Right atrium auricular region (tissue), 2 donors: ENCODE results near the gene SLC1A7. TPM values are rescaled to one million over a fixed set of nuclear protein-coding genes. Genes with fewer than 3 reads are reported as not detected.

Experiments
- DNase-seq: peaks from one replicate; pipeline ENCODE4 v3.0.0-alpha.2; 2019; ENCODE audit warnings: low spot score
- H3K27ac ChIP-seq, 2 donors: fragments of 200-600 bp; sonication (generic); 1 replicate in 1 of 2; 2 replicates in 1 of 2; pipeline ENCODE4 v1.5.1; 2016 to 2019
- H3K27me3 ChIP-seq, 2 donors: fragments of 200-600 bp; sonication (generic); one replicate each; pipeline versions ENCODE4 v1.5.1 to v1.6.0; 2017 to 2019
- H3K36me3 ChIP-seq: fragments of 200-600 bp; sonication (generic); one replicate; pipeline ENCODE4 v1.5.1; 2016
- H3K4me1 ChIP-seq, 2 donors: fragments of 200-600 bp; sonication (generic); one replicate each; pipeline versions ENCODE4 v1.5.1 to v1.6.0; 2017 to 2019
- H3K4me3 ChIP-seq, 2 donors: fragments of 200-600 bp; sonication (generic); 1 replicate in 1 of 2; 2 replicates in 1 of 2; pipeline ENCODE4 v1.5.1; 2017 to 2019; ENCODE audit warnings: mild to moderate bottlenecking in 1 of 2, moderate library complexity in 1 of 2
- H3K9me3 ChIP-seq, 2 donors: fragments of 200-600 bp; sonication (generic); one replicate each; pipeline ENCODE4 v1.5.1; 2019
- CTCF ChIP-seq, 2 donors: fragments of 200-600 bp; sonication (generic); IDR thresholded peaks; one replicate each; pipeline ENCODE4 v1.5.1; 2019; ENCODE audit warnings: antibody characterized with exemption in 2 of 2
- total RNA-seq, 2 donors: library from RNA; depleted of rRNA; stranded (reverse); fragments of >200 nt; gene quantifications; one replicate each; pipeline ENCODE4 v1.1.0, GENCODE V29; 2016

SLC1A7 gene
- total RNA-seq, 2 donors from 2014 or later = 0.56 to 0.71 TPM

- no peak overlapping the region for H3K27ac ChIP-seq
Observed at GRCh38 chr1:53147174-53147573, 4.7 kb upstream of the SLC1A7 start.

GRCh38 chr1:53145942-53146708 is 3.7 kb upstream of the SLC1A7 start:
- Histone ChIP-seq H3K27me3 (no peaks in the 10 kb centered on the region), H3K36me3 (no peaks in the 10 kb centered on the region), H3K4me3 (no peak overlapping the region), H3K4me1 (peaks cover 0 to 9% of the 10 kb centered on the region in 2 donors), H3K27ac (peak overlapping the region; percentile 57 to 61), H3K9me3 (no peaks in the 10 kb centered on the region)
- peak; percentile 77 for DNase-seq
- TF ChIP-seq CTCF (IDR thresholded peaks at IDR 0.05) = no peak

More at GRCh38 chr1:53147174-53147573, 4.7 kb upstream of the SLC1A7 start:
- no peak for TF ChIP-seq CTCF (IDR thresholded peaks at IDR 0.05)
- Histone ChIP-seq H3K9me3 (no peaks in the 10 kb centered on the region), H3K27me3 (no peaks in the 10 kb centered on the region), H3K36me3 (no peaks in the 10 kb centered on the region), H3K4me1 (peaks cover 0 to 9% of the 10 kb centered on the region in 2 donors), H3K4me3 (no peak overlapping the region)
- DNase-seq = no peak

GRCh38 chr1:53145619-53145941 is 3.1 kb upstream of the SLC1A7 start:
- no peaks in the 10 kb centered on the region for H3K9me3 ChIP-seq
- H3K27me3 ChIP-seq = no peaks in the 10 kb centered on the region
- H3K4me1 ChIP-seq = peaks cover 0 to 9% of the 10 kb centered on the region in 2 donors
- no peak overlapping the region for H3K27ac ChIP-seq
- no peak for TF ChIP-seq CTCF (IDR thresholded peaks at IDR 0.05)
- H3K4me3 ChIP-seq = no peak overlapping the region
- no peak for DNase-seq
- no peaks in the 10 kb centered on the region for H3K36me3 ChIP-seq

- H3K4me1 ChIP-seq = peaks cover 0 to 9% of the 10 kb centered on the region in 2 donors
- no peak overlapping the region for H3K4me3 ChIP-seq
- TF ChIP-seq CTCF (IDR thresholded peaks at IDR 0.05) = no peak
- no peaks in the 10 kb centered on the region for H3K9me3 ChIP-seq
- no peak for DNase-seq
- no peak overlapping the region for H3K27ac ChIP-seq
- no peaks in the 10 kb centered on the region for H3K27me3 ChIP-seq
- H3K36me3 ChIP-seq = no peaks in the 10 kb centered on the region
Observed at GRCh38 chr1:53145051-53145600, 2.7 kb upstream of the SLC1A7 start.

GRCh38 chr1:53144201-53144600 is 1.8 kb upstream of the SLC1A7 start:
- Histone ChIP-seq H3K27ac (no peak overlapping the region), H3K27me3 (no peaks in the 10 kb centered on the region), H3K9me3 (no peaks in the 10 kb centered on the region), H3K36me3 (no peaks in the 10 kb centered on the region), H3K4me3 (no peak overlapping the region), H3K4me1 (peaks cover 0 to 9% of the 10 kb centered on the region in 2 donors)
- no peak for TF ChIP-seq CTCF (IDR thresholded peaks at IDR 0.05)
- DNase-seq = no peak
